ENCODE measurements around the gene VIPAS39. TPM values are rescaled to one million over a fixed set of nuclear protein-coding genes. Genes with fewer than 3 reads are reported as not detected.

Gene VIPAS39
- total RNA-seq, 3 donors from 2014 or later: 17.8 to 23.1 (median 18.0) TPM

DNA sequence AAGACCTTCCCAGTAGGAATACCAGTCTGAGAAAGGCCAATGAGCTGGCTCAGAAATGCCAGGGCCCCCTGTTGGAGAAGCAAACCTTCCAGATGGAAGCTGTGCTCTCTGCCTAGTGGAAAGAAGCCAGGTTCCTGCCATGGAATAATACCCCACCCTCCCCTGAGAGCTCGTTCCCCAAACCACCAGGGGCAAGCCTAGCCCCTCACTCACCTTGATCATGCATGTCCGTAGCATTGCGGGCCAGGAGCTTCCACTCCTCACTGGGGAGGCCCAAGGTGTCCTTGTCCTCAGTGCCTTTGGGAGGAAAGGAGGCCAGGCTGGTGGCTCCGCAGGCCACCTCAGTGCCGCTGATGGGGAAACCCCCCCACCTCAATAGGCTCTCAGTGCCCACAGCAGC lies 20.6 kb upstream of the VIPAS39 start:
- intact Hi-C loops (cut with DNase I, micrococcal nuclease): no loop called here
- DNase-seq (peak in 1 of 3 donors; percentile 10), ATAC-seq (no peak)
- Histone ChIP-seq H3K36me3 (ENCODE audit: low read depth) (no peaks in the 10 kb centered on the region), H3K9me3 (no peaks in the 10 kb centered on the region), H3K4me3 (no peak overlapping the region), H3K4me1 (ENCODE audit: low read depth) (no peaks in the 10 kb centered on the region)
- no peak for TF ChIP-seq CTCF (IDR thresholded peaks at IDR 0.05)

- DNase-seq: no peak
- Histone ChIP-seq H3K4me1 (ENCODE audit: low read depth) (no peaks in the 10 kb centered on the region), H3K36me3 (ENCODE audit: low read depth) (no peaks in the 10 kb centered on the region), H3K9me3 (no peaks in the 10 kb centered on the region), H3K4me3 (no peak overlapping the region)
- TF ChIP-seq CTCF (IDR thresholded peaks at IDR 0.05): no peak
- intact Hi-C loops (cut with DNase I, micrococcal nuclease): no loop called here
- no peak for ATAC-seq
Measured at GRCh38 chr14:77475432-77476115, 18.2 kb upstream of the VIPAS39 start.

DNA sequence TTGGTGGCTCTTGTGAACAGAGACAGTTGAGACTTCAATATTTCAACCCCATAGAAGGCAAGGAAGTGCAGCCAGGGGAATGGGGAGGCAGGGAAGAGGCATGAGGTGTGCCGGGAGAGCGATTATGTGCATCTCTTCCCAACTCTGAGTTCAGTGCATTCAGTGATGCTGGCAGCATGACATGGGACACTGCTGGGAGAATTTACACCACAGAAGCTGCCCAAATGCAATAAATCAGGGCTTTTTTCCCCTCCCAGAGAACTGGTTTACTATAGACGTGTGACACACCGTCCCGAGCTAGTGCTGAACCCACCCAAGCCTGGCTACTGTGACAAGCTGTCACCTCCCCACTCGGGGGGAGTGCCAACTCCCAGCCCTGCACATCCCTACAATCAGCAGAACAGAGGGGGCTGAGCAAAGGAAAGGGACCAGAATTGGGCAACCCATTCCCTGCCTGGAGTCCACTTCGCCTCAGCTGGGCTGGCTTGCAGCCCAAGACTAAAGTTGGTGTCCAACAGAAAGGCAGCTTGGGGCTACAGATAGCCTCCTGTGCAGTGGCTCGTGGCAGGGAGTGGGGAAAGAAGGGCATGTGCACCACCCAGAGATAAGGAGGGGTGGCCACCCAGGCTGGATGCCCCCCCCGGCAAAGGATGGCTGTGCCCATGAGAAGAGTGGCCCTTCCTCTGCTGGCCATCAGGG lies 17.2 kb upstream of the VIPAS39 start:
- TF ChIP-seq CTCF (IDR thresholded peaks at IDR 0.05): no peak
- H3K36me3 ChIP-seq (ENCODE audit: low read depth): no peaks in the 10 kb centered on the region
- DNase-seq: no peak
- no peak overlapping the region for H3K4me3 ChIP-seq
- no peaks in the 10 kb centered on the region for H3K9me3 ChIP-seq
- peaks cover 7% of the 10 kb centered on the region for H3K4me1 ChIP-seq (ENCODE audit: low read depth)
- ATAC-seq: no peak
- intact Hi-C loops (cut with DNase I, micrococcal nuclease): no loop called here

- Histone ChIP-seq H3K36me3 (ENCODE audit: low read depth) (no peaks in the 10 kb centered on the region), H3K4me1 (ENCODE audit: low read depth) (peaks cover 9% of the 10 kb centered on the region), H3K4me3 (no peak overlapping the region), H3K9me3 (no peaks in the 10 kb centered on the region)
- TF ChIP-seq CTCF (IDR thresholded peaks at IDR 0.05): no peak
- no peak for ATAC-seq
- intact Hi-C loops (cut with DNase I, micrococcal nuclease): no loop called here
- DNase-seq: no peak
Measured at GRCh38 chr14:77473921-77474320, 16.5 kb upstream of the VIPAS39 start.

DNA sequence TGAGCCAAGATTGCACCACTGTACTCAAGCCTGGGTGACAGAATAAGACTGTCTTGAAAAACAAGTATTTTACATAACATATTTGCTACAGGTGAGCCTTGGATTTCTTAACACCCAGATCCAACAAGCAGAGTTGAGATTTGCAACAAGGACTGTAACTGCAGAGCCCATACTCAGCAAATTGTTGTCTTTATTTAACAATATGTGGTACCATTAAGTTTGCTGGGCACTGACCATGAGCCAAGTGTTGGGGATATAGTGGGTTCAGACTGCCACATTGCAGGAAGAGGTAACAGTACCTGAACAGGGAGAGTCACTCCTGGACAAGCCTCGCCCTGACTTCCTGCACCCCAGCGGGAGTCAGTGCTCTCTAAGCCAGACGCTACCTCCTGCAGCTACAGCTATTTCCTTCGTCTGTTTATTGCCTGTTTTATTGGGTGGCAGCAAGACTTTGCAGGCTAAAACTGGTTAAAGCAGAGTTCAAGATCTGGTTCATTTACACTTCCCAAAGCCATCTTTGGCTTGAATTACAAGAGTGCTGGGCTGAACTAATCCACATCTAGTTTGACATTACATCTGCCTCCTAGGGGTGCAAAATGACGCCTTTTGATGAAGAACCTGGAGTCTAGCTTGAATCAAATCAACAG lies 12.9 kb upstream of the VIPAS39 start:
- intact Hi-C loops (cut with DNase I, micrococcal nuclease): no loop called here
- DNase-seq: peak; percentile 71 to 75 (median 72)
- no peak overlapping the region for H3K4me3 ChIP-seq

More for the DNA sequence above, 12.9 kb upstream of the VIPAS39 start:
- no peak for TF ChIP-seq CTCF (IDR thresholded peaks at IDR 0.05)
- peaks cover 23% of the 10 kb centered on the region for H3K36me3 ChIP-seq (ENCODE audit: low read depth)
- peaks cover 9% of the 10 kb centered on the region for H3K4me1 ChIP-seq (ENCODE audit: low read depth)
- ATAC-seq: peak; percentile 98
- H3K9me3 ChIP-seq: no peaks in the 10 kb centered on the region
